GM18498 (cell line): Measurements from ENCODE around the gene TCF4.

Experiments
- ATAC-seq: cut with Tn5 transposase; IDR thresholded peaks from one replicate; pipeline ENCODE4 v1.9.1; 2021; ENCODE audit warnings: mild to moderate bottlenecking, moderate library complexity; ENCODE audit not compliant: unreplicated experiment

Gene TCF4

DNA sequence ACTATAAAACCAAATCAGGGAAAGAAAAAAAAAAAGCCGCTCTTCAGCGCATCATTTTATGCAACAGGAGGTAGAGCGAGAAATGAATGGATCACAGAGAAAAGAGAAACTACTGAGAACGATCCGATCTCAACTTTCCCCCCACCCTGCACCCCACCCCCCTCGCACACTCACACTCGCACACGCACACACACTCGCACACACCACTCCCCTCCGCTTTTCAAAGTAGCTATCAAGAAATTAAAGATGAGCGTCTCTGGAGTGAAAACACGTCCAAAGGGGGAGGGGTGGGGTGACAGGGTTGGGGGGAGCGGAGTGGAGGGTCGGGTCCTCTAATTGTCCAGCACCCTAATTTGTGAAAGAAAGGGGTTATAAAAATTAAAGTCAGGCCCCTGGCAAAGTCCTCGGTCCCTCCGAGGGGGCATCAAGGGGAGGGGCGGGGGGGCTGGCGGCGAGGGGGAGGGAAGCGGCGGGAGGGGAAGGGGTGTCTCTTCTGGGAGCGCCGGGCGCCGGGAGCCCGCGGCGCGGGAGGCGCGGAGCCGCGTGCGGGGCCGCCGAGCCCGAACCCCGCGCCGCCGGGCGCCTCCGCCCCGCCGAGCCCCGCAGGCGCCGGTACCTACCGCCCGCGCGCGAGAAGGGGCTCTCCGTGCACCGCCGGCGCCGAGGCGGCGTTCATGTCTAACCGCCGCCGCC is 428 bp downstream of the TCF4 start:
- no peak for ATAC-seq

DNA sequence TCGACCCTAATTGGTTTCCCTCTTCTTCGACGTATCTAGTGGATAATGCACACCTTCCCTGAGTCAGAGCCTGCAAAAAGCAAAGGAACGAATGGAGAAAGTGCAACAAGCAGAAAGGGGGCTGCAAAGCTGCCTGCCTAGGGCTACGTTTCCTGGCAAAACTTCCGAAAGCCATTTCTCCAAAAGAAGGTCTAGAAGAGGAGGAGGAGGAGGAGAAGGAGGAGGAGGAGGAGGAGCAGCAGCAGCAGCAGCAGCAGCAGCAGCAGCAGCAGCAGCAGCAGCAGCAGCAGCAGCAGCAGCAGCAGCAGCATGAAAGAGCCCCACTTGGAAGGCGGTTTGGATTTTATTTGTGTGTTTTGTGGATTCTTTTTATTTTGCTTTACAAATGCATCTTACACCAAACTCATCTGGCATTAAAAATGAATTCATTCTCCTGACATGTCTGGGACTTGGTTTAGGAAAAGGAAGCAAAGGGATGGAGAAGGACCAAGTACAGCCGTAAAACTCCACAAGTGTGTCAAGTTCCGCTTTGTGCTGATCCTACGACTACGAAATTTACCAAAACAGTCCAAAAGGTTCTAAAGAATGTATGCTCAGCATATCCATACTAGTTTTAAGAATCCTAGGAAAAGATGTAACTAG is 2.0 kb downstream of the TCF4 start:
- no peak for ATAC-seq

DNA sequence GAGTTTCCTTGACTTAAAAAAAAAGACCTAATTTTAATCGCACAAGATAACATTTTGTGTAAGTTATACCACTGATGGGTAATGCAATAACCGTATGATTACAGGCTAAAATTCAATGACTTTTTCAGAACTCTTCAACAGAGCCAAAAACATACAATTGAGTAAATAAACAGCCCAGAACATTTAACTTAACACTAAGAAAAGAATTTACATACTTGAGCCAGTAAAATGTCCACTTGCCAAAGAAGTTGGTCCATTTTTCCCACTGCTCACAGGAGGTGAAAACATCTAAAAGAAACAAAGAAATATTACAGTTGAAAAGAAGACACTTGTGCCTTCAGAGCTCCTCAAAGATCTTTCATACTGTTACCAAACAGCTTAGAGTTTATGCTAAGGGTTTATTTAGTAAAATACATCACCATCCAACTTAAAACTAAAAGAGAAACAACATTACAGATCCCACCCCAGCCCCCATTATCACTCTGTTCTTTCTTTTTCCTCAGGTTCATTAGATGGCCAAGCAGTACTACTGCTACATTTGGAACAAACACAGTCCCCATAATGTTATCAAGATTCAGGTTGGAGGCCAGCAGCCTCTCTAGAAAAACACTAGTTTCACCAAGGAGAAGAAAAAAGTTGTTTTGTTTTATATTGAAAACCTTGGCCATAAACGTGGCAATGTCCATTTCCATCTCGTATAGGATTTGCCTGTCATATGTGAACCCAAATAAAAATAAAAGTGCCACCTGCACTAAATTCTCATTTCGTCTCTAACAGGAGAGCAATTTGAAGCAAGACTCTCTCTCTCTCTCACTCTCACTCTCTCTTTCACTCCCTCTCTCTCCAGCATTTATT is 2.7 kb downstream of the TCF4 start:
- ATAC-seq, result no peak

DNA sequence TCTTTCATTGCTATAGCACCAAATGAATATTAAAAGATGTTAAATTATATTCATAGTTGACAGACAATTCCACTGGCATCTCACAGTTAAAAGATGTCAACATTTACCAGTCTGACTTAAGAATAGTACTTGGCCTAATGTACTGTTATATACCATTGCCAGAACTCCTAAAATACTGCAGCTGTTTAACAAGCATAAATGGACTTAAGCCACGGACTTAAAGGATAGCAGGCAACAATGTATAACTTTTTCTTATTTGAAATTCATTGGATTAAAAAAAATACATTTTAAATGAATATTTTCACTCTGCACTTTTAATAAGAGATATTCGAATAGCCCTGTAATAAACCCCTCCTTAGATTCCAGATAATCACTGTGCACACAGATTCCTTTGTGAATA is 3.8 kb downstream of the TCF4 start:
- no peak for ATAC-seq

DNA sequence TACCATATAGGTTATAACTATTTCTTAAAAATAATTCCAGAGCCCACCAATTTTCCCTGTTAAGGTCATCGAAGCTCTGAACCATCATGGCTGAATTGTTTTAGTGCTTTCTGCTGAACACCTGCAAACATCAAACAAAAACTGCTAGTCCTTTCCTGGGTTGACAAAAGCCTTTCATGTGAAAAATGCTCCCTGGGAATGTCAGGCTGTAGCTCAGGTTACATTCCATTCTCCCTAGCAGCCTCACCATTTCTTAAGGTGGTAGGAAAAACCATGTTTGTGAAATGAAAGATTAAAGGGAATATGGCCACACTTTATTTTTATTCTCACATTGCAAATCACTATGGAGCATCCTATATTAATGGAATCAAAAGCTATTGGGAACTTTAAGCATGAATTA is 5.7 kb downstream of the TCF4 start:
- ATAC-seq, result no peak

DNA sequence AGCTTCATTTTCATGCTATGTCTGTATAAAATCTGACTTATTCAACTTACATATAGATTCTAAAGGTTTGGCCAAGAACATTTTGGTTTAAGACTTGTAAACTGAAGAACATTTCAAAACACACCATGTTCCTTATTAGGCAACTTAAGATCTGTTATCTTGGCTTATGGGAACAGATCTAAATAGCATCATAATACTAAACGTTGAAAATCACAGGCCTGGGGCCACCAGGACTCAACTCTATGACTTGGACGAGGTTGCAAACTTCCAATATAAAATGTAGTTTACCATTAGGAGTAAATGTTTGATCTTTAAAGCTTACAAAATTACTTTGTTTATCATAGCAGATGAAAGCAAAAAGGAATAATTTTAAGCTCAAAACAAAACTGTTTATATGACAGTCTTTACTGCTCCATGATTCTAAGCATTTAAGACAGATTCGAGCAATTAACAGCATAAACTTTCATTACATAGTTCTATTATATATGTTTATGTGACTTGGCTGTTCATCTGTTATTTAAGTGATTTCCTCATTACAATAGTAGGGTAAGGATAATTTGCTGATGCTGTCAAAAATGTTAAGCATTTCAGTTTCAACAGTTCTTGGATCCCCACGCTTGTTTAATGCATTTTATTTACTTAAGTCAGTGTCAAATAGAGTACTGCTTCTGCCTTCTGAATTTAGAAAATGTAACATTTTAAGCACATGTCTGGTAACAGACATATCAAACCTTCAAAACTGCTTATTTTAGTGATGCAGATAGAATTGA is 8.3 kb downstream of the TCF4 start:
- ATAC-seq, result no peak

DNA sequence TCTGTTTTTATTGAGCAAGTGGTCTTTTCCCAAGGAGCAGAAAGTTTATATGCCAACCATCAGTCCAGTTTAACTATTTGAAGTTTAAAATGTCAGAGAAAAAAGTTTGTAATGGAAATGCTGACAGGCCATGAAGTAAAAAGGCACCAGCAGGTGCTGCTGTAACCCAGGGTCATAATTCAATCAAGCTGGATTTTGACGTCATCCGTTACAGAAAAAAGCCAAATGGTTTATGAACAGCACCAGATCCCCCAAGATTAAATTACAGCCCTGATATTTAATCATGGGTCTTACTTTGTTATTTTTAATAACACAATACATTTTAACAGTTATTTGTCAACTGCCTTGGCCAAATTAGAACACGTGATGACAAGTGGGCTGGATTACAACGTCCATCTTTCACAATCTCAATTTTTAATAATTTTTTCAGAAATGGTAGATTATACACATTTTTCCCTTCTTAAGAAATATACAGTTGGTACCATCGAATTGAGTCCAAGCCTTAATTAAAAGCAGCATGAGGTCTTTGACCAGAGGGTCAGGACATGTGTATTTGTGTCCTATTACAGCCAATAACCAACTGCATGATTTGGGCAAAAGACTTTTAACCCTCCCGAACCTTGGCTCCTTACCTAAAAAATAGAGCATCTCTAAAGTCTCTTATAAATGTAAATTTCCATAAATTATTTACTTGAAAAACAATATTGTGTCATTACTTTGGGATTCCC is 10.0 kb downstream of the TCF4 start:
- ATAC-seq, result no peak

DNA sequence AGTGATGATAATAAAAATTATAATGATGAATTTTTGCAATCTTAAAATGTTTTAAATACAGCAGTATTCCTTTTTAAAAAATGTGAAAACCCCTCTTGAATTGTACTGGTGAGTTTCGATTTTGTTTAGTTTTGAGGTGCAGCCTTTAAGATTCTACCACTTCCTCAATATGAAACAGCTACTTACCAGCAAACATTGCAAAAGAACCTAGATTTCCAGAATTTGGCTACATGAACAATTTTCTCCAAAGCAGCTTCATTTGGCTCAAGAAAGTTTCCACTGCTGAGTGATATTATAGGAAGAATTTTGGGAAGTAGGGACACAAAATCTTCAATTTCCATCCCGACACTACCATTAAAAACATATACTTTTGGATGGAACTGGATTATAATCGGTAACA is 12.0 kb downstream of the TCF4 start:
- ATAC-seq, result no peak

DNA sequence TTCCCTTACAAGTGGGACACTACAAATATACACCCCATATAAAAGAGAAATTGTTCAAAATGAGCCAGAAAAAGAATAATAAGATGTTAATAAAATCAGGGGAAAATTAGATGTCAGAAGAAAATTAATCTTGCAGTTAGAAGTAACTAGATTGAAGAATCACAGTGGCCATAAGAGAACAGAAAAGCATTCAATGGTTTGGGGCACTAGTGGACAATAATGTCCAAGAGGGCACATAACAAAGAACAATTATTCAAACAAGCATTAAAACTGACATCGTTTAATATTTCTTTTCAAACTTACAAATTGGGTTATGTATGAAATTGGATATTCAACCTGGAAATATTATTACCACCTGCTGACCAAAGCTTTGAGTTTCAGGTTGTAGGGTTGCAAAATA is 12.9 kb downstream of the TCF4 start:
- no peak for ATAC-seq

DNA sequence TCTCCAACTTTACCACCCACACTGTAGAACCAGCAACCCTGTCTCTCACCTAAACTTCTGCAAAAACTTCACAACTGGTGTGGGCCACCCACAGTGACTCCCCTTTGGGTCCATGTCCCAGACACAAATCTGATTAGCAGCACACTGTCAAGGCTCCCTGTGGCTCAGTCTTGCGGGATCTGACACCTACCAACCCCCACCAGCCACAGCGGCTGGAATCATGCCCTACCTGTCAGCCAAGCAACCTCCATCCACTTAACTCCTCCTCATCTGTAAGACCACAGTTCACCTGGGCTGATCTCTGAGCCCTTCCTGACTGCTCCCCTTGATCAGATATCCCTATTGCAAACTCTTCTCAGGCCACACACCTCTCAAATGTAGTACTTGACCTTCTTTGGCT is 14.6 kb downstream of the TCF4 start:
- no peak for ATAC-seq

DNA sequence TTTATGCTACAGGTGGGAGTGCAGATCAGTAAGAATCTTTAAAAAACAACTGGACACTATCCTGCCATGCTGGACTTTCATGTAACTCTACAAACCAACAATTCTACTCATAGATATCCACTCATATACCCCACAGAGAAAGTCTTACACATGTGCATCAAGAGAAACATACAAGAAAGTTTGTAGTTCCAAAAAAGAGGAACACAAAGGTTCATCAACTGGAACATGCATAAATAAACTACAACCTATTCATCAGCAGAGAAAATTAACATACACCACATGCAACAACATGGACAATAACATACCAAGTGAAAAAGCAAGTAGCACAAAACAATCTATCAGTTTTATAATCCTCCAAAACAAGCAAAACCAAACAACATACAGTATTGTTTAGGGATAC is 17.0 kb downstream of the TCF4 start:
- no peak for ATAC-seq

DNA sequence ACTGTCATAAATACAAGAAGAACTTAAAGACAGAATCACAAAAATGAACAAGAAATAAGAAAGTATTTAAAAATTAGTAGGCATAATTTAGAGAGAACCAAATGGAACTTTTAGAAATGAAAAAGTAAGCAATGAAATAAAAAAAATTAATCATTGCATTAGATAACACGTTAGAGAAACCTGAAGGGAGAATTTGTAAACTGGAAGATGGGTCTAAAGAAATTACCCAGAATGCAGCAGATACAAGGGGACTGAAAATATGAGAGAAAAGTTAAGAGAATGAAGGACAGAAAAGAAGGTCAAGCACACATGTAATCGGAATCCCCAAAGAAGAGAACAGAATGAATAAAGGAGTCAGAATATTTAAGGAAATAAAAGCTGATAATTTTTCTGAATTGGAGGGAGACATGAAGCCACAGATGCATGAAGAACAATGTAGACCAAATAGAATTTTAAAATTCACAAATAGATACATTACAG is 21.5 kb downstream of the TCF4 start:
- ATAC-seq, result no peak

DNA sequence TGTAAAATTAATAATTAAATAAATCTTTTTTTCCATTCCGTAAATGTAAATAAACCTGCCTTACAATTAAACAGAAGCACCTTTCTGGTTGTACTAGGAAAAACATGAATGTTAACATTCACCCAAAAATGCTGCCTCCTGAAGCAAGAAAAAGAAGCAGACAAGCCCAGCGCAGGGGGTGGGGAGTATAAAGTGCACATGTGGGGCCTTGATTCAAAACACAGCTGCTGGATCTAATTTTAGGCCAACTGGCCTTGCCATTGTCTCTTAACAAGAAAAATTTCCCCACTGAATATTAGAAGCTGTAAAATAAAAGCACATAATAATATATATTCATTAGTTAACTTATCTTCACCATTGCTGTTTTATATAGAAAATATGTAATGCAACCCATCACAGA is 28.3 kb downstream of the TCF4 start:
- no peak for ATAC-seq

DNA sequence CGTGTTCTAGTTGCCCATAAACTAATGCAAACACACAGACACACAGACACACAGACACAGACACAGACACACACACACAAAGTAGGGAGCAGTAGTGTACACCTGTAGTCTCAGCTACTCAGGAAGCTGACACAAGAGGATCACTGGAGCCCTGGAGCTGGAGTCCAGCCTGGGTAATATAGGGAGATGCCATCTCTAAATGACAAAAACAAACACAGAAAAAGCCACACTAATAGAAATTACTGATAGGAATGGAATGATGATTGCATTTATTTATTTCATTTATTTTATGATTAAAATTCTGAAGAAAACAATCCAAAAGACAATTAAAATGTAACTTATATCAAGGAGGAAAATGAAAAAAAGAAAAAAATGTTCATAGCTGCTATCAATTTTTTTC is 30.8 kb downstream of the TCF4 start:
- no peak for ATAC-seq

DNA sequence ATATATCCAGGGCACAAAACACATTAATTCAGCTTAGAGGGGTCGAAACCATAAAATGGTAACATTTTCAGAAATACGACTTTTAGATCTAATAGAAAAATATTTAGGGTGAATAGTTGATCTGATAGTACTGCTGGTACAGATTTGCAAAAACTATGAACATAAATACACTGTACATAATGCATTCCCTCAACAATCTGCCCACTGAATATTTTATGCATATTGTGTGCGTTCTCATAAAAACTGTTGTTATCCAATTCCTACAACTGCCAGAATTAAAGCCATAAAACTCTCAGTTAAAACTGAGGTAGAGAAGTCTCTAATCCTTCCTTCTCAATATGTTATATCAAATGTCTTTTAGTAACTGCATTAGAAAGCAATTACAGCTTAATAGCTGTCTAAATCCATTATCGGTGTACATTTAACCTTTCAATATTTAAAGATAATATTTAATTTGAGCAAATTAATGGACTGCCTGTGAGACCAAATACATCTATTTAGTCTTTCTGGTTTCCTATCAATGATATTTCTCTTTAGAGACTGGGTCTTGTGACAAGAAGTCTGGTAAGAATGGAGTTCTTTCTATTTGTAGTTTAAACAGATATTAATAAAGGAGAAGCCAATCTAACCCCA is 32.5 kb downstream of the TCF4 start:
- ATAC-seq, result no peak

DNA sequence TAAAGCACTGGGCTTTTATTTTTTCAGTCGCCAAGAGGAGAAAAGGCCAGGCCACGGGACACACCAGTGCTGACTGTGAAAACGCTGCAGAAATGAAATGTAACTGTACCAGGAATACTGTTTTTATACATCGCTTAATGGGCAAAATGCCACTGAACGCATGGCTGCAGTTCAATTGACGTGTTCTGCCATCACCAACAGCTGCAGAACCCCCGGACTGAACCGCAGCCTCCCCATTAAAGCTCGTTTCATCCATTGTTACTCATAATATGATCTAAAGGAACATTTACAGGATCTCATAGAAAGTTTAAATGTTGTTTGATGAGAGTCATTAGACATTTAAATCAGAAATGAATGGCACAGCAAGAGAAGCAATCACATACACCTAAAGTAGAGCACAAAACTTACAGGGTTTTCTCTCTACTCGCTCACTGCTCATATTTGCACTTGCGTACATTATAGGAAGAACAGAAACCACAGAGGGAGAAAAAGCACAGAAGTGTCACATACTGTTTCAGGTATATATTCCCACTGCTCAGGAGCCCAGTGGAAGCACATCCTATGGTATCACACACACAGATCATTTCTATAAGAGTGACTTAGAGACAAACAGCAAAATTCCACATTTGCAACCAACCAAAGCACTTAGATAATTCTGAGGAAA is 35.3 kb downstream of the TCF4 start:
- ATAC-seq, result no peak

DNA sequence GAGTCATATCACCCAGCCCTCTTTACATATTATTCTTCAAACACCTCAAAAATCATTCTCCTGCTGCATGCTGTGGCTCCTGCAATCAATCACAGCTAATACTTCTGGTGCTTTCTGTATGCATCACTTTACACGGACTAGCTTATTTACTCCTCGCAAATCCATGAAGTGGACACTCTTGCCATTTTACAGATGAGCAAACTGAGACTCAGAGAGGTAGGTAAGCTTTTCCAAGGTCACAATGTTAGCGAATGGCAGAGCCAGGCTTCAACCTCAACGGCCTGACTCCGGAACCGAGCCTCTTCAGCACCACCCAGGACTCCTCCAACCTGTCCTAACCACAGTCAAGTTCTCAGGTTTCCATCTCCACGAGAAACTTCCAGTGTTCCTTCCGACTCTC is 36.8 kb downstream of the TCF4 start:
- no peak for ATAC-seq

DNA sequence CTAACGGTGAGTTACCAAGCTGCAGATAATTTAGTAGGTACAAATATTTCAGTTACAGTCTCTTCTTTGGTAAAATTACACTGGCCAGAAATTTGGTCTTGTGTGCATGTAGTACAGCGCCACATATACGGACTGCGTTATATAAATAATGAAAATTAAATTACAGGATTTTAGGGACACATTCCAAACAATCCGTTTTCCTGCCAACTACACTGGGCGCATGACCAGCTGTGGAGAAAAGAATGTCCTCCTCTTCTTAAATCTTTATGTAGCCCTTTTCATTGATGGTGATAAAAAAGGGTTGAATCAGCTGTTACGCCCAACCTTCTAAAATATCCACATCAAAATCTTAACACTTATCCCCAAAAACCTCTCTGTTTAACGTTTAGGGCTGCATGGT is 37.5 kb downstream of the TCF4 start:
- no peak for ATAC-seq

DNA sequence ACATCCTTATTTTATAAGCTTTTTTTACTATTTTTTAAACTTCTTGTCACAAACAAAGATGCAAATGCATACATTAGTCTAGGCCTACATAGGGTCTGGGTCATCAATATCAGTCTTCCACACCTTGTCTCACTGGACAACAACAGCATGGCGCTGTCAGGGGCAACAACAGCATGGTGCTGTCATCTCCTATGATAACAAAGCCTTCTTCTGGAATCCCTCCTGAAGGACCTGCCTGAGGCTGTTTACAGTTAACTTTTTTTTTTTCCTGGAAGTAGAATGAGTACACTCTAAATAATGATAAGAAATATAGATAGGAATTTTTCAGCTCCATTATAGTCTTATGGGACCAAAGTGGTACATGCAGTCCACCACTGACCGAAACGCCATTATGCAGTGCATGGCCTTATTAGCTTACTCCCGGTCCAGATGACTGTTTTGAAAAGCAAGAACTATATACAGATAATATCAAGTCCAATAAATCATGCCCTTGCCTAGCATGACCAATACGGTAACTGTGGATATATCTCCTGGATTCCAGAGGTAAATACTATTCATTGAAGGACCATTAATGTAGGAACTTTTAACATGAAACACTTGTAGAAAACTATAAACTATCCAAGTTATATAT is 38.4 kb downstream of the TCF4 start:
- ATAC-seq, result no peak
